Neuron (in vitro differentiated cells): ENCODE results near the gene CES3.
"Not testable (repeated sequence)": the region's sequence is repeated elsewhere in the genome, so short reads cannot be mapped to it uniquely, and the experiment has no call there.

Experiments used
- H2AFZ ChIP-seq: one replicate; pipeline ENCODE4 v1.6.1; 2013; ENCODE audit warnings: low read depth, mild to moderate bottlenecking, inconsistent platforms, low read length, moderate library complexity
- H3K27me3 ChIP-seq: one replicate; pipeline ENCODE4 v1.6.1; 2013; ENCODE audit warnings: low read length; ENCODE audit not compliant: insufficient read depth
- H3K36me3 ChIP-seq: one replicate; pipeline ENCODE4 v1.6.1; 2013; ENCODE audit warnings: low read length; ENCODE audit not compliant: insufficient read depth
- H3K4me1 ChIP-seq: one replicate; pipeline ENCODE4 v1.6.1; 2013; ENCODE audit warnings: low read length; ENCODE audit not compliant: insufficient read depth
- H3K4me3 ChIP-seq: 2 replicates; pipeline ENCODE4 v1.5.1; 2013; ENCODE audit warnings: mild to moderate bottlenecking, low read length, moderate library complexity
- H3K9me3 ChIP-seq: one replicate; pipeline ENCODE4 v1.6.1; 2013; ENCODE audit warnings: low read length

CES3 gene

DNA sequence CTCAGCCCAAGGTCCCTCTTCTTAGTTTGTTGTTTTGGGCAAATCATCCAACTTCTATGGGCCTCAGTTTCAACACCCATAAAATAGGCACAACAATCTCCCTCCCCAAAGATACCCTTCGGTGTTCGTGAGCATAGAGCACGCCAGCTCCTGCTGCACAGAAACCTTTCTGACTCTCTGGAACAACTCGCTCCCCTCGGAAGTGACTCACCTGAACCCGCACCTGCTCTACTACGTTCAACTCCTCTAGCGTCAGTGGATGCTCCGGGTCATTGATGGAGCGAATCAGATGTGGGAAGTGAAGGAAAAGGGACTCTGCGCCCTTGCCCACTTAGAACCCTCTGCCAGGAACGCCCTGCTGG, 27.3 kb upstream of the CES3 start:
- Histone ChIP-seq H3K27me3 (no peaks in the 10 kb centered on the region), H3K9me3 (no peaks in the 10 kb centered on the region), H2AFZ (peak overlapping the region; percentile 64), H3K36me3 (peaks cover 12% of the 10 kb centered on the region), H3K4me3 (peak overlapping the region; percentile 87), H3K4me1 (peaks cover 22% of the 10 kb centered on the region)

DNA sequence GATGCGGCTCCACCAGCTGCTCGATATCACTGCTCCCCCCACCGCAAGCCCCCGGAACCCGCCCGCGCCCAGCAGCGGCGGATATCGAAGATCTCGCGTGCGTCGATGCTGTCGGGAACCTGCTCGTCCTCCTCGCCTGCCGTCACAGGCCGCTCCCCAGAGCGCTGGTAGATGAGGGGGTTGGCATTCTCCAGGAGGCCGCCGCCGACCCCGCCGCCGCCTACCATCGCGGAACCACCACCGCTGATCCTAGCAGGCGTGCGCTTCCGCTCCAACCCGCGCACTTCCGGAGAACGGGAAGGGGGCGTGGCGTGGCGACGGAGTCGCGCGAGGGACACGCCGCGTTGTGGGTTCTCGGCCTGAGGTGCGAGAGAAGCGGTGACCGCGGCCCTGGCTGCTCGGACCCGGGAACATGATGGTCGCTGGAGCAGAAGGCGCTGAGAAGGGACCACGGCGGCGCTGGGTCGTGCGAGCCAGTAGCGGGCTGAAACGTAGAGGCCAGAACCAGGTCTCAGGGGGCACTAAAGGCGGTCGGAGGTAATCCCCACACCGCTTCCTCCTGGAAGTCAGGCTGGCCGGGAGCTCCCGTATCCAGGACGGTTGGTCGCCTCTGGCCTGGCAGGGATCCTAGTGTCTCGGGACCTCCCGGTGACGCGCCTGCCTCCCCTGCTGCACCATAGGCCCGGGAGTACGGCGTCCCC, 26.8 kb upstream of the CES3 start, which contains the start of gene CIAO2B:
CIAO2B (minus strand) TSS at position 265 of the 701 bp plus-strand sequence; CDS start at position 227, 38 bp downstream.
- Histone ChIP-seq H2AFZ (peak within 1 kb of the TSS; percentile 64), H3K9me3 (no peaks in the 10 kb centered on the region), H3K36me3 (peaks cover 14% of the 10 kb centered on the region), H3K4me3 (peak within 1 kb of the TSS; percentile 87), H3K4me1 (peaks cover 22% of the 10 kb centered on the region), H3K27me3 (no peaks in the 10 kb centered on the region)

- not testable (repeated sequence) for H3K9me3 ChIP-seq, H3K27me3 ChIP-seq
- peak overlapping the region; percentile 87 for H3K4me3 ChIP-seq
- H2AFZ ChIP-seq = peak overlapping the region; percentile 64
- peaks cover 19% of the 10 kb centered on the region for H3K36me3 ChIP-seq
- peaks cover 22% of the 10 kb centered on the region for H3K4me1 ChIP-seq
Measured at GRCh38 chr16:66934839-66935313, 26.2 kb upstream of the CES3 start.

GRCh38 chr16:66935314-66936011, 25.6 kb upstream of the CES3 start, which contains the start of gene CES2:
TSS of gene CES2 (plus strand) at chr16:66935516. CDS start at chr16:66935636, 120 bp downstream.
- Histone ChIP-seq H3K9me3 (no peaks in the 10 kb centered on the region), H3K4me1 (peaks cover 22% of the 10 kb centered on the region), H3K36me3 (peaks cover 25% of the 10 kb centered on the region), H2AFZ (peak within 1 kb of the TSS; percentile 64), H3K4me3 (peak within 1 kb of the TSS; percentile 87), H3K27me3 (no peaks in the 10 kb centered on the region)

DNA sequence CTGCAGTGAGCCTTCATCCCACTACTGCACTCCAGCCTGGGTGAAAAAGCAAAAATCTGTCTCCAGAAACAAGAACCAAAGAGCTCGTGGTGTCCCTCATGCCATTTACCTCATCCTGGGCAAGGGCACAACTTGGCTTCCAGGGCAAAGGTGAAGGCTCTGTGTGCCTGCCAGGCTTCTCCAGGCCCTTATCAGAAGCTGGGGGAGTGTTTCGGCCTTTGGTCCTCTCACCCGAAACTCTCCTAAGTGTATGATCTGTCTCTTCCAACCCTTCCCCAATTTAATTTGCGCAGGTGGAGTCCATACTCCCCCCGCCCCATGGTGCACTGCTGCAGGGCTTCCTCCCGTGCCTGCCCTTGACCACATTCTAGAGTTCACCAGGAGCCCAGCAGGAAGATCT, 24.6 kb upstream of the CES3 start:
- Histone ChIP-seq H2AFZ (no peak overlapping the region), H3K9me3 (no peaks in the 10 kb centered on the region), H3K36me3 (peaks cover 35% of the 10 kb centered on the region), H3K4me3 (no peak overlapping the region), H3K27me3 (no peaks in the 10 kb centered on the region), H3K4me1 (peaks cover 22% of the 10 kb centered on the region)

DNA sequence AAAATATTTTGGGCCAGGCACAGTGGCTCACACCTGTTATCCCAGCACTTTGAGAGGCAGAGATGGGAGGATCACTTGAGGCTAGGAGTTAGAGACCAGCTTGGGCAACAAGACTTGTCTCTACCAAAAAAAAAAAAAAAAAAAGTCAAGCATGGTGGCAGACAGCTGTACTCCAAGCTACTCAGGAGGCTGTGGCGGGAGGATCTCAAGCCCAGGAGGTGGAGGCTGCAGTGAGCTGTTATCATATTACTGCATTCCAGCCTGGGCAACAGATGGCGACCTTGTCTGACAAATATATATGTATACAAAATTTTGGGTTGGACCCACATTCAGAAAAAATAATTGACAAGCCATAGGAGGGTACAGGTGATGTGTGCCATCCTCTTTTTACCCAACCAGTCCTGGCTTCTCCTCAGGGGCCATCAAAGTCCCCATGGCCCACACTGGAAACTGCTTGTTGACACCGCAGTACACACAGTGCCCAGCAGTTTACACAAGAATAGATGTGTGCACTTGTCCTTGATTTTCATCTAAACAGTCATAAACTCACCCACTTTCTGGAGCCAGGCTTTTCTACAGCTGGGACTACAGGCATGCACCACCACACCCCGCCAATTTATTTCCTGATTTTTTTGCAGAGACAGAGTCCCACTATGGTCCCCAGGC, 24.0 kb upstream of the CES3 start:
- no peaks in the 10 kb centered on the region for H3K9me3 ChIP-seq
- peaks cover 22% of the 10 kb centered on the region for H3K4me1 ChIP-seq
- peaks cover 41% of the 10 kb centered on the region for H3K36me3 ChIP-seq
- no peaks in the 10 kb centered on the region for H3K27me3 ChIP-seq
- no peak overlapping the region for H2AFZ ChIP-seq
- no peak overlapping the region for H3K4me3 ChIP-seq

DNA sequence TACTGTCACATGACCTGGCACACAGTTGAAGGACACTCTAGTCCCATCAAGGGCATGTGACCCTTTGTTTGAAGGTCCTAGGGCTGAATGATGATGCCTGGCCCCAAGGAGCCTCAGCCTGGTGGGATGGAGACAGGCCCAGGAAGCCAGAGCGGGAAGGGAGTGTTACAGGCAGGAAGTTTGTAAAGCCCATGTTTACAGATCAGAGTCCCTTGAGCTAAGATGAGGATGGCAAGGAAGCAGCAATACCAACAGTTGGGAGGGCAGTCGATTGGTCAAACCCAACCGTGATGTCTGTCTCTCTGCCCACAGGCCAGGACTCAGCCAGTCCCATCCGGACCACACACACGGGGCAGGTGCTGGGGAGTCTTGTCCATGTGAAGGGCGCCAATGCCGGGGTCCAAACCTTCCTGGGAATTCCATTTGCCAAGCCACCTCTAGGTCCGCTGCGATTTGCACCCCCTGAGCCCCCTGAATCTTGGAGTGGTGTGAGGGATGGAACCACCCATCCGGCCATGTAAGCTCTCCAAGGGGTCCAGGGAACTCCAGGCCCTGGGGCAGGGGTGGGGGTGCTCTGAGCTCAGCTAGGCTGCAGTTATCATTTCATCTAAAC, 23.2 kb upstream of the CES3 start:
- H3K4me3 ChIP-seq = no peak overlapping the region
- no peaks in the 10 kb centered on the region for H3K9me3 ChIP-seq
- no peaks in the 10 kb centered on the region for H3K27me3 ChIP-seq
- peaks cover 48% of the 10 kb centered on the region for H3K36me3 ChIP-seq
- peaks cover 19% of the 10 kb centered on the region for H3K4me1 ChIP-seq
- H2AFZ ChIP-seq = no peak overlapping the region

DNA sequence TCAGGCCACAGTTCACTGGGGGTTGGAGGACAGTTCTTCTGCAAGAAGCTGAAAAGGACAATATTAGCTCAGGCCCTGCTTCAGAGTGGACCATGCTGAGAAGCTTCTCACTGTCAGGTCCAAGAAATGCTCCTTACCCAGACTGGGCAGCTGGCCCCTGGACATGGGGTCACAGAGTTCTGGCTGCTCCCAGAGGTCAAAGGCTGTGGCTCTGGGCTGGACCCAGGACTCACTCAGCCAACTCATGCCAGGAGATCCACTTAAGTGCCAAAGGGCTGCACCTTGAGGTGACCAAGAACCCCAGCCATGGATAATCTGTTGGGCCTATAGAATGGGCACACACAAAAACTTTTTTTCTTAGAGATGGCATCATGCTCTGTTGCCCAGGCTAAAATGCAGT, 21.7 kb upstream of the CES3 start:
- Histone ChIP-seq H3K36me3 (peaks cover 60% of the 10 kb centered on the region), H2AFZ (no peak overlapping the region), H3K4me1 (peaks cover 11% of the 10 kb centered on the region), H3K27me3 (no peaks in the 10 kb centered on the region), H3K9me3 (no peaks in the 10 kb centered on the region), H3K4me3 (no peak overlapping the region)

DNA sequence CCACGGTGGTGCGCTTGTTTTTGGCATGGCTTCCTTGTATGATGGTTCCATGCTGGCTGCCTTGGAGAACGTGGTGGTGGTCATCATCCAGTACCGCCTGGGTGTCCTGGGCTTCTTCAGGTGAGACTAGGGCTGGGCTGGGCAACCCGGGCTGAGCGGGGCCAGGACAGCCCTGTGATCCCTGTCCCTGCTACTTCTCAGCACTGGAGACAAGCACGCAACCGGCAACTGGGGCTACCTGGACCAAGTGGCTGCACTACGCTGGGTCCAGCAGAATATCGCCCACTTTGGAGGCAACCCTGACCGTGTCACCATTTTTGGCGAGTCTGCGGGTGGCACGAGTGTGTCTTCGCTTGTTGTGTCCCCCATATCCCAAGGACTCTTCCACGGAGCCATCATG, 20.8 kb upstream of the CES3 start:
- no peak overlapping the region for H2AFZ ChIP-seq
- H3K9me3 ChIP-seq = no peaks in the 10 kb centered on the region
- peaks cover 60% of the 10 kb centered on the region for H3K36me3 ChIP-seq
- H3K4me3 ChIP-seq = no peak overlapping the region
- no peaks in the 10 kb centered on the region for H3K27me3 ChIP-seq
- peaks cover 10% of the 10 kb centered on the region for H3K4me1 ChIP-seq

- Histone ChIP-seq H3K27me3 (no peaks in the 10 kb centered on the region), H3K36me3 (peaks cover 52% of the 10 kb centered on the region), H2AFZ (no peak overlapping the region), H3K4me1 (no peaks in the 10 kb centered on the region), H3K9me3 (no peaks in the 10 kb centered on the region), H3K4me3 (no peak overlapping the region)
Measured at GRCh38 chr16:66942981-66943380, 18.1 kb upstream of the CES3 start.

DNA sequence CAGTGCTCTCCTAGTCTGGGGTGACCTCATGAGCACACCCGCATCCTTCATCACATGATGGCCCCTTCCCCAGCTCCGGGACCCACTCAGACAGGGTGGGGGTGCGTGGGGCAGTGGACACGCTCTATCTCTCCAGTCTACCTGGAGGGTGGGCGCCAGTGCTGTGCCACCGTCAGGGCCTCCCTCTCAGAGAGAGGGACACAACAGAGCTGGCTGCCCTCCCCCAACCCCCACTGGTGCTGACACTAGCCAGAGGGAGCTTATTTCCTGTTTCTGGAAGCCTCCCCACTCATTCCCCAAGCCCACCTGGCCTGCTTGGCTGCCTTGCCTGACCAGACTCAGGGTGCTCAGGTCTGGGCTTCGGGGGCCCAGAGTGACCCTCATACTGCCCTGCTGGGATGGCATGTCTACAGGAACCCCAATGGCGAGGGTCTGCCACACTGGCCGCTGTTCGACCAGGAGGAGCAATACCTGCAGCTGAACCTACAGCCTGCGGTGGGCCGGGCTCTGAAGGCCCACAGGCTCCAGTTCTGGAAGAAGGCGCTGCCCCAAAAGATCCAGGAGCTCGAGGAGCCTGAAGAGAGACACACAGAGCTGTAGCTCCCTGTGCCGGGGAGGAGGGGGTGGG, 17.5 kb upstream of the CES3 start:
- Histone ChIP-seq H3K9me3 (no peaks in the 10 kb centered on the region), H3K27me3 (no peaks in the 10 kb centered on the region), H3K4me3 (no peak overlapping the region), H2AFZ (no peak overlapping the region), H3K4me1 (no peaks in the 10 kb centered on the region), H3K36me3 (peaks cover 48% of the 10 kb centered on the region)

DNA sequence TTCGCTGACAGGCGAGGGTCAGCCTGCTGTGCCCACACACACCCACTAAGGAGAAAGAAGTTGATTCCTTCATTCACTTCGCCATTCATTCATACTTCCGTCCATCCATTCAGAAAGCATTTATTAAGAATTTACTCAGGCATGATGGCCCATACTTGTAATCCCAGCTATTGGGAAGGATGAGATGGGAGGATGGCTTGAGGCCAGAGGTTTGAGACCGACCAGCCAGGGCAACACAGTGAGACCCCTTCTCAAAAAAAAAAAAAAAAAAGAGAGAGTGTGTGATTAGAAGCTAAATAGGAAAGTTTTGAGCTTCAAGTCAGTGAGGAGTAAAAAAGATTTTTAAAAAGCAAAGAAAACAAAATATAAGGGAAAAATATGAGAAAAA, 17.0 kb upstream of the CES3 start:
- Histone ChIP-seq H3K4me3 (no peak overlapping the region), H3K36me3 (peaks cover 47% of the 10 kb centered on the region), H2AFZ (no peak overlapping the region), H3K27me3 (no peaks in the 10 kb centered on the region), H3K4me1 (no peaks in the 10 kb centered on the region), H3K9me3 (no peaks in the 10 kb centered on the region)
